ENCODE results near the gene ADD3.

The ADD3 gene

DNA sequence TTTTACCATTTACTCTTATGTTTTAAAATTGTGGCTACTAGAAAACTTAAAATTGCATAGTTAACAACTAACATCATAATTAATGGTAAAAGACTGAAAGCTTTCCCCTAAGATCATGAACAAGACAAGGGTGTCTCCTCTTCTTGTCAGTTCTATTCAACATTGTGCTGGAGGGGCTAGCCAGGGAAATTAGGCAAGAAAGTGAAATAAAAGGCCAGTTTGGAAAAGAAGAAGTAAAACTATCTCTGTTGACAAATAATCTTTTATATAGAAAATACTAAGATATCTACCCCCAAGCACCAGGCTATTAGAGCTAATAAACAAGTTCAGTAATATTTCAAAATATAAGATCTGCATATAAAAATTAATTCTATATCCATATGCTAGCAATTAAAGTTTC is 152.7 kb downstream of the ADD3 start:
- no peak for DNase-seq

DNA sequence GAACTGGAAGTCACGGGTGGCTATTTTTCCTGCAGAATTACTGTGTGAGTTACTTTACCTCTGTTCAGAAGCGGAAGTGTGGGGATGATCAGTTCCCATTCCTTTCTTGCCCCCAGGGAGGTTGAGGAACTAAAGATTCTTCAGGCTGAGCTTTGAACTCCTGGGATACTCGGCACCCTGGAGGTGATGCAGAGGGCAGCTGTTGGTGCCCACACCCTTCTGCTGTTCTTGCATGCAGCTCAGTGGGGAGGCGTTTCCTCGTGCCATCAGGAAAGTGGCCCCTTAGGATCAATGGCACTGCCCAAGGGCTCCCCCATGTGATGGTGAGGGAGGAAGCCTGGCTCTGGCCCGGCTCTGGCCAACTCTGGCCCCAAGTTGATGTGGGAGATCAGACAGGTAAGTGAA is 155.0 kb downstream of the ADD3 start:
- DNase-seq, result no peak

DNA sequence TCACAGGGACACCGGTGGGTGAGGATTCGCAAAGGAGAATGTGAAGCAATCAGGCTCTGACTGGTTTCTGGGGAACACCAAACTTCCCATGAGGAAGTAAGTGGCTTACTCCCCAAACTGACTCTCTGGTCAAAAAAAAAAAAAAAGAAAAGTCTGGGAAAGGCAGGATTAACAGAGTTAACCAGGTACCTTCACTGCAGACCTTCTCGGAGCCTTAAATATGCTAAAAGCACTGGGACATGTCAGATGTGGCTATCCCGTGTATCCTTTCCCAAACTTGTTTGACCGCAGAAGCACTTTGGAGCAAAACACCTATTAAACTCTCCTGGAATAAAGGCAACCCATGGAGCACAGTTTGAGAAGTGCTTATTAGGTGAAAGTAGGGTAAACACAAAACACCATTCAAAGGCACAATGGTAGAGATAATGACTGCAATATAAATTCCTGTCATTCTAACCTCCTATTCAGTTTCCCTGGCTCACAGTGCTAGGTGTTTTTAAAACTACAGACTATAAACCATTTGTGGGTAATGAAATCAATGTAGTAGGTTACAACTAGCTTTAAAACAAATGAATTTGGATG is 155.5 kb downstream of the ADD3 start:
- no peak for DNase-seq

DNA sequence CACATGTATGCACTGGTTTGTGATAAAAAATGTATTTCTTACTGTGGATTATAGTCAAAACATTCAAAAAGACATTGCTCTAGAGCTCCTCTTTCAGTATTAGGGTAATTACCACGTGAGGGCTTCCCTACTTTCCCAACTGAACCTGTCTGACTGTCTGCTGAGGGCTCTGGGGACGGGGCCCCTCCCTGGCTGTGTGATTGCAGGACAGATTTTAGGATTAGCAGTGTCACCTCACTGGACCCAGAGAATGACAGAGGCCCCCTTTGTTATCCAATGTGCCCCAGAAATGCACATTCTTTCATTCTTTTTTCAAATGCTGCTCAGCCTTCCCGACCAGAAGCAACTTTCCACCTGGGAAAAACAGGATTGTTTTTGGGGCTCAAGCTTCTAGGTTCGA is 156.1 kb downstream of the ADD3 start:
- DNase-seq, result no peak

DNA sequence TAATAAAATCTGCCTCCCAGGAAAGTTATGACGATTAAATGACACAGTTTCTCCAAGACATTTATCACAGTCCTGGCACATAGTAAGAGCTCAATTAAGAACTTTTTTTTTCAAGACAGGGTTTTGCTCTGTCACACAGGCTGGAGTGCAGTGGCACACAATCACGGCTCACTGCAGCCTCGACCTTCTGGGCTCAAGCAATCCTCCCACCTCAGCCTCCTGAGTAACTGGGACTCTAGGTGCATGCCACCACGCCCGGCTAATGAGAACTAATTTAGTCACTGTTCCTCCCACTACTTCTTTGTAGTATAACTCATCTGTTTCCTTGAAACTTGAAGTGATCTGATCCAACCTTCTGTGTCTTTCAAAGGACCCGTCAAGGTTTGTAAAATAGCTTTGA is 157.5 kb downstream of the ADD3 start:
- DNase-seq, result no peak

DNA sequence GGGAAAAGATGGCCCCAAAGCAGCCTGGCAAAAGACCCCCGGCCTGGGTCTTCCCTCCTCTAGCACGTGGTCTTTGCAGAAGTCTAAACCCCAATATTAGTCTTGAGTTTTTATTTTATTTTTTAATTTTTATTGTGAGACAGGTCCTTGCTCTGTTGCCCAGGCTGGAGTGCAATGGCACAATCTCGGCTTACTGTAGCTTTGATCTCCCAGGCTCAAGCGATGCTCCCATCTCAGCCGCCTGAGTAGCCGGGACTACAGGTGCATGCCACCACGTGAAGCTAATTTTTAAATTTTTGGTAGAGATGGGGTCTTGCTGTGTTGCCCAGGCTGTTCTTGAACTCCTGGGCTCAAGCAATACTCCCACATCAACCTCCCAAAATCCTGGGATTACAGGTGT is 159.4 kb downstream of the ADD3 start:
- DNase-seq, result no peak

DNA sequence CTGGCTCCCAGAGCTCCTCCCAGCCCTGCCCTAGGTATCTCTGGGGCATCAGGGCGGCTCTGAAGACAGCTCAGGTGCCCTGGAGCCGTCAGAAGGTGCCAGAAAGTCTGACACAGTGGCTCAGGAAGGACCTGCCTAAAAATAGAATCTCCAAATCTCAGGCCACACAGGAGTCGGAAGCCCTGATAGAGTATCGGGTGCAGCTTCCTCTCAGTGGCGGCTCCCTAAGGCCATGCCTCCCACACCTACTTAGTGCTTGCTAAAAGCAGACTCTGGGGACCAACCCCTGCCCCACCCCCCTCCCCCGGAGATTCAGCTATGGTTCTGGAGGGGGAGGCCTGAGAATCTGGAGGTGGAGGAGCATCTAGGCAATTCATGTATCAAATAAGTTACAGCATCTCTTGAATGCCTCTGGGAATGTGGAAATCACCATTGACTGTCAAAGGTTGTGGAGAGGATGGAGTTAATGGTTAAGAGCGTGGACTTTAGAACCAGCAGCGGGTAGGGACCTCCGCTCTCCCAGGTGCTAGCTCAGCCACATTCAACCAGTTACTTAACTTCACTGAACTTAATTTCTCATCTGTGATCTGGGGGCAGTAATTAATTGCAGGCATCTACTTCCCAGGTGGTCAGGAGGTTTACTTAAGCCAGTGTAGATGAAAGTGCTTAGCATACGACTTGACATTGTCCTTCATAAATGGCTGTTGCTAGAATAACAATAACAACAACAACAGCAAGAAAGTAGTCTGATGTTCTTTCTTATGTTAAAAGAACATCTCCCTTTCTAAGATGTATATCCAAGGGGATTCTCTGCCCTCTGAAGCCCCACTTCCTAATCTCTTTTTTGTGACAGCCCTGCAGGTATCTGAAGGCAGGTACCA is 161.1 kb downstream of the ADD3 start:
- no peak for DNase-seq

DNA sequence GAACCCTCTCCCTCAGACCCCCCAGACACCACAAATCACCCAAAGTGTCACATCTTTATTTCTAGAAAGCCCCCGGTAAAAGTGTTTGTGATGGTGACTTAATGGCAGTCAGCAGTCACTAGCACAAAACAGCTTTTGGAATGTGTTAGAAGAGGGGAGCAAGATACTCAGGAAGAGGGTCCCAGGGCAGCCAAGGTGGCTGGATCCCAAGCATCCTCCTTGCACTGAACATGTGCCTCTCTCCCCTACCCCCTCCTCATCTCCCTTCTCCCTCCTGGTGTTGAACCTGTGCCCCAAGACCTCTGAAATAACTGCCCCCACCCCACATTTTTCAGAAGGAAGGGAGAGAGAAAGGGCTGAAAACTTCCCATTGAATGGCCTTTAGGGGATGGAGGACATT is 161.8 kb downstream of the ADD3 start:
- no peak for DNase-seq

DNA sequence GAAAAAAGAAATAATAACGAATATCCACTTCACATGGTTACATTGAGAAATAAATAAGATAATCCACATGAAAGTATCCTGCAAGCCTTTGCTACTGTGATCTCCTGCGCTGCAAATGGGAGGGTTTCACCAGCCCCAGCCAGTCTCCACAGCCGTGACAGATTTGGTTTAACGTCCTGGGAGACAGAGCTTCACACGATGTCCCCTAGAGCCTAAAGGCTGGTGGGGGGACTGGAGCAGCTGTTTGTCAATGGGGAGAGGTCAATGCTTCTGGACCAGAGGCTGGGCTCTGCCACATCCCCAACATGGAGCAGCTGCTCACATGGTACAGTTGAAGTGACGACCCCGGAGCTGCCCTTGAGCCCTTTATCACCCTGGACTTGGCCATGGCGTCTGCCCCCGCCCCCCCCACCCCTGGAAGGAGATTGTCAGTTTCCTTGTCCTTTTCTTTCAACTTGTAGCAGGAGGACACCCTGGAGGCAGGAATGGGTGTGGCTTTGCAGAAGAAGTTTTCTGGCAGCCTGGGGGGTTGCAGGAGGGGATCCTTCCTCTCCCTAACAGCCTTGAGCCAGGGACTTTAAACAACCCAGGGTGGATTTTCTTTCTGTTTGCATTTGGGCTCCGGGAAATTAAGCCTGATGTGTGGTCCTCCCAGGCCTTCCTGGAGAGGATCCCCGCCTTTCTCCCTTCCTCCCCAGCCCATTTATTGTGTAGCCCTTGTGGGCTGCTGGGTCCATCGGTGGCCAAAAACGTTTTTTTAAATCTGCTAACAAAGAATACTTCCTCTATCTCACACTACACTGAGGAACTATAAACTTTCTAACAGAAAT is 162.6 kb downstream of the ADD3 start:
- DNase-seq, result no peak

DNA sequence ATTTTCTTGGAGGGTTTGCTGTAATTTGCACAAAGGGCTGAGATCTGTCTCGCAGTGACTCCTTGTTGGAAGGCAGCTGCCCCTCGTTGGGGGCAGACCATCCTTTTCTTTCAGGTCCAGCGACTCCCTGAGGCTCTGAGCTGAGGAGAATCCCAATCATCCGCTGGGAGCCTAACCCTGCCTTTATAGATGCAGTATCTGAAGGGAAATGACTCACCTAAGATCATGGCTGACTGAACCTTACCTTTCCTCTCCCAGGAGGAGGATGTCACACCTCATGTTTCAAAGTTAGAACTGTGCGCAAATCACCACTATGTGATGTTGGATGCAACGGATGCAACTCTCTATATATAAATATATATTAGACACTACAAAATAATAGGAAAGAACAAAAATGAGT is 163.2 kb downstream of the ADD3 start:
- DNase-seq, result no peak

DNA sequence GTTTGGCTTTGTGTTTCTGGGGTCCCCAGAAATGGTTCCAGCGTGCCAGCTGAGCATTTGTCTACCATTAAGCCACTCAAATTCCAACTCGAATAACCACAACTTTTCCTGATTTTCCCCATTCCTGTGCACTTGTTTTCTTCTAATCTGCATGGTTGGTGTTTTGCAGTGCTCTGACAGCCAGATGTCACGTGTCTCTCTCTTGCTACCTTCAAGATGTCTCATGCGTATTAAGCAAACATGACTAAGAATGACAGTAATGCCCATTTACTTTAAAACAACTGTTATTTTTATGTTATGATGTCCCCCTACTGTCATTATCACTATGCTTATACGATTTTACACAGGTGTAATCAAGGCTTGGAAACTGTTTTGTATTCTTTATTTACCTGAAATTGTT is 164.4 kb downstream of the ADD3 start:
- DNase-seq, result no peak

DNA sequence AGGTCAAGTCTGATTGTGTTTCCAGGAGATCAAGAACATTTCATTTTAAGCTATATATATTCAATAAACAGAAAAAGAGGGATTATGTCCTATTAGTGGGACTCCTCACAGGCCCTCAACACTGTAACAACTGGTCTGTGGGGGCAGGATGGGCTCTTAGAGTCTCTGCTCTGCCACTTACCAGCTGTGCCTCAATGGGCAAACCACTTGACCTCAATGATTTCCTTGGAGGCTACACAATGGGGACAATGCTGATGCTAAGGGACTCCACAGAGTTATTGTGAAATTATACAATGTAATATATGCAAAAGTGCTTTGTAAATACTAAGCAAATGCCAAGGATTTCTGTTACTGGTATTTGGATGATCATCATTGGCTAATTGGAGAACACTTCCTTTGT is 166.4 kb downstream of the ADD3 start:
- DNase-seq, result no peak

DNA sequence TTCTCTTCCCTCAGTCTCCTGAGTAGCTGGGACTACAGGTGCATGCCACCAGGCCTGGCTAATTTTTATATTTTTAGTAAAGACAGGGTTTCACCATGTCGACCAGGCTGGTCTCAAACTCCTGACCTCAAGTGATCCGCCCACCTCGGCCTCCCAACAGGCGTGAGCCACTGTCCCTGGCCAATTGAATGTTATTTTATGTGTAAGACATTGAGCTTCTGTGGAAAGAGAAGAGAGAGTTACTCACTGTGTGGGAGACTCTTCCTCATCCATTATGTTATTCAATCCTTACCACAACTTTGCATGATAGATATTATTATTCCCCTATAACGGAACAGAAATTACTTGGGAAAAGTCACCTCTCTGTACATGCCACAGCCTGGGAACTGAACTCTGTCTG is 167.0 kb downstream of the ADD3 start:
- DNase-seq, result no peak

DNA sequence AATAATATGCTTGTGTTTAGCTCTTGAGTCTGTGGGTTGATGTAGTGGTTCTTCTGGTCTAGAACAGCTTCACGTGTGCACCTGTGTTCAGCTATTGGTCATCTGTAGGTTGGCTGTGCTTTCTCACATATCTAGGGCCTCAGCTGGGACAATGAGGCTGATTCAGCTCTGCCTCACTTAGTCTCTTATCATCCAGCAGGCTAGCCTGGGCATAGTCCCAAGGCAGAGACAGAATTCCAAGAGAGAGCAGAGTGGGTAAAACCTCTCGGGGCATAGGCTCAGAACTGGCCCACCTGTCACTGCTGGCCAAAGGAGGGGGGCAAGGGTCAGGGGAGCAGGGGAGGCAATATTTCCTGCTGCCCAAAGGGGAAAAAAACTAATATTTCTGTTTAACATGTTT is 167.6 kb downstream of the ADD3 start:
- DNase-seq, result no peak

DNA sequence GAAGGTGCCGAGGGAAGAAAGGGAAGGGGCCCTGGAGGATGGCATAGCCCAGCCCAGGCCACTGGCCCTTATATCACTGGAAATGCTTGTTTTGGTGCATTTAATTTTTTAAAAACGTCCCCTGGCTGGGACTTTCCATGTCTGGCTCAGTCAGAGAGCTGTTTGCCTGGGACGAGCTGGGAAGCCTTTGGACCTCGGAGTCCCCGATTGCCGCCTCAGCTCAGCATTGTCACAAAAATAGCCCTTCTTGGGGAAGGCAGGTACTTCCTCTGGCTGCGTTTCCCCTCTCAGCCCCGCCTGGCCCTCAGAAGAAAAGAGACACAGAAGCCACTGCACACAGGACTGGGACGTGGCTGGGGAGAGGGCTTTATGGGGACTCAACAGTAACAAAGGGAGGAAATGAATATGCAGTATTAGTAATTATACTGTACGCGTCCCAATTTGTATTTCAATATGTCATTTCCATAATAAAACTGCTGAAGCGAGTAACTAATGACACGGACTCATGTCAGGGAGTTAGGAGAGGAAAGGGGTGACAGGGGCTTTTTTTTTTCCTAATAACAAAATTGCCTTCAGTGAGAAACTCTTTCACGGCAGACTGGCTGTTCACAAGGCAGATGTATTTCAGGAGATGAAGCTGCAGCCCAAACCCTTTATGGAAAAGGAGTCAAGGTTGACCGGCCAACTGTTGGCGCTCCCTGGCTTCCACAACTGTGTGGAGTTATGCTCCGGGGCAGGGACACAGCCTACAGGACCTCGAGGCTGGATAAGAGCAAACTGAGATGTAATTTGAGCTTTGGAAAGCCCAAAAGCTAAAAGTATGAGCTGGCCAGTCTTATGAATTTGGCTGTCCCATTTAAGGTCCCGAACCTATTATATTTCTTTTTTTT is 168.6 kb downstream of the ADD3 start:
- DNase-seq, result no peak

DNA sequence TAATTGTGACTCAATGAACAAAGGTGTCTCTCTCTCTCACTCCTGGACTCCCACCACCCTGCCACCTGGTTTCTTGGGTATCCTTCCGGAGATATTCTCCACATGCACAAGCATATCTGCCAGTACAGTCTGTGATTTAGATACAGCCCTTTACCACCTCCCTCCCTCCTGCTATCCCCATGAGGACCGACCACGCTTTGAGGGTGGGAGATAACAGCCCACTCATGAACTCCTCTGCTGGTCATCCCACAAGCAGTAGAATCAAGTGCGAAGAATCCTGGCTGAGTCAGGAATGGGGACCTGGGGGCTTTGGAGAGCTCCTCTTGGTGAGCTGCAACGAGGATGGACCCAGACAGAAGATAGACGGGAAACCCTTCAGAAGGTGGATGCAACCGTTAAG is 171.4 kb downstream of the ADD3 start:
- no peak for DNase-seq

DNA sequence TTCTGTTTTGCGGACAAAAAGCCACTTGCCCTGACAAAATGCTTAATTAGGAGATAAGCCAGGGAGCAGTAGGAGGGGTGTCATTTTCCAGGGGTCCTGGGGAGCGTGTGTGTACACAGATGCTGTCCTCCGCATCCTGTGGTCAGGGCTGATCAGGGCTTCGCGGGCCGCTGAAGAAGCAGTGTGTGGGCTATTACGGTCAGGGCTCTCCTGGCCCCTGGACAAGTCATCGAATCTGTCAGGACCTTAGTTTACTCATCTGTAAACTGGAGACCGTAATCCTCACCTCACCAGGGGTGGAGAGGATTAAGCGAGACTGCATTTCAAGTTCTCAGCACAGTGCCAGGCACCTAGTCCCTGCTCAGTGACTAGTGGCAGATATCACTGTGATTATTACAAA is 173.7 kb downstream of the ADD3 start:
- DNase-seq, result no peak

DNA sequence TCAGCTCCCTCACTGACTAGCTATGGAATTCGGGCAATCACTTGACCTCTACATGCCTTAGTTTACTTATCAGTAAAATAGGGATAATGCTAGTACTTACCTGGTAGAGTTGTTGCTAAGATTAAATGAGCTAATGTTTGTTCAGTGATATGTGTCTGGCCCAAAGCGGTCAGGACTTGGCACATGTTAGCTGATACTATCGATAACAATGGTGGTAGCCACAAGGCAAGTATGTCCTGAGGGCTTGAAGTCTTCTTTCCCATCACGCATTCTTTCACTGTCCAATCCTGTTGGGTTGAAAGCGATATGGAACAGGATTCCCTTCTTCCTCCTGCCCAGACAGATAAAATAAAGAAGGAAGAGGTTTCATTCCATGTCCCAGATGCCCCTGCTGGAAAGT is 174.1 kb downstream of the ADD3 start:
- no peak for DNase-seq

DNA sequence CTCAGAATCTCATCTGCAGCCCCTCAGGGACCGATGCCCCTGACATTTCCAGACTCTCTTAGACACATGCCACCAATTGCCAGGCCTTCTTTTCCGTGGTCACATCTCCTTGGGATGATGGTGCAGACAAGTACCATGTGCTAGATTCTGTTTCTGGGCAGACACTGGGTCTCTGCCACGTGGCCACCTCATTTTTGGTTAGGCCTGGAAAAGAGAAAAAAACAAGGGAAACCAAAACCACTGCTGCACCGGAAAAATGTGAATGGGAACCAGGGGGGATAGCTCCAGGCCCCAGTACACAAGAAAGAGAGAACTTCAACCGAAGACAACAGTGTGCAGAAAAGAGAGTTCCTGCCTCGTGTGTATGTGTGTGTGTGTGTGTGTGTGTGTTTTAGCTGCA is 176.6 kb downstream of the ADD3 start:
- no peak for DNase-seq

Measured in right forelimb (tissue), 1 donor.